Natural killer cell treated with Interleukin-12 subunit alpha and Interleukin-12 subunit beta and Interleukin-15 and Interleukin-18, amount 100 ng/mL, for 72 hours (primary cell): Measurements from ENCODE around the gene SLC45A2. TPM values are rescaled to one million over a fixed set of nuclear protein-coding genes. Genes with fewer than 3 reads are reported as not detected.
"Not testable (repeated sequence)": the region's sequence is repeated elsewhere in the genome, so short reads cannot be mapped to it uniquely, and the experiment has no call there.

Source experiments
- ATAC-seq, 2 donors: fragments of 150-1000 bp; cut with Tn5 transposase in 1 of 2; sonication (Bioruptor Pico), chemical (Tn5 transposase) in 1 of 2; 2 replicates each; pipeline ENCODE4 v1.10.0; 2021
- DNase-seq: peaks from one replicate; pipeline ENCODE4 v3.0.0; 2022; ENCODE audit warnings: low spot score
- H3K27ac Mint-ChIP-seq, 2 donors: 1 replicate in 1 of 2; 2 replicates in 1 of 2; pipeline ENCODE4 v1.8.0; 2022; ENCODE audit warnings: mixed read lengths in 2 of 2, mild to moderate bottlenecking in 1 of 2, moderate library complexity in 1 of 2
- H3K27me3 Mint-ChIP-seq, 2 donors: 1 replicate in 1 of 2; 2 replicates in 1 of 2; pipeline ENCODE4 v1.8.0; 2022; ENCODE audit warnings: mixed read lengths in 2 of 2
- H3K36me3 Mint-ChIP-seq: one replicate; pipeline ENCODE4 v1.8.0; 2022; ENCODE audit warnings: mixed read lengths
- H3K4me1 Mint-ChIP-seq, 2 donors: 1 replicate in 1 of 2; 2 replicates in 1 of 2; pipeline ENCODE4 v1.8.0; 2022; ENCODE audit warnings: low read depth in 2 of 2, mixed read lengths in 2 of 2, mild to moderate bottlenecking in 1 of 2
- H3K4me3 Mint-ChIP-seq: one replicate; pipeline ENCODE4 v1.8.0; 2022; ENCODE audit warnings: mixed read lengths
- H3K9me3 Mint-ChIP-seq: 2 replicates; pipeline ENCODE4 v1.8.0; 2022; ENCODE audit warnings: mixed read lengths
- total RNA-seq, 2 donors: library from RNA; stranded (reverse); gene quantifications; one replicate each; pipeline ENCODE4 v1.2.3, GENCODE V29; 2022

Gene SLC45A2
- total RNA-seq, 2 donors from 2014 or later: 0.56 TPM; not detected in 1

DNA sequence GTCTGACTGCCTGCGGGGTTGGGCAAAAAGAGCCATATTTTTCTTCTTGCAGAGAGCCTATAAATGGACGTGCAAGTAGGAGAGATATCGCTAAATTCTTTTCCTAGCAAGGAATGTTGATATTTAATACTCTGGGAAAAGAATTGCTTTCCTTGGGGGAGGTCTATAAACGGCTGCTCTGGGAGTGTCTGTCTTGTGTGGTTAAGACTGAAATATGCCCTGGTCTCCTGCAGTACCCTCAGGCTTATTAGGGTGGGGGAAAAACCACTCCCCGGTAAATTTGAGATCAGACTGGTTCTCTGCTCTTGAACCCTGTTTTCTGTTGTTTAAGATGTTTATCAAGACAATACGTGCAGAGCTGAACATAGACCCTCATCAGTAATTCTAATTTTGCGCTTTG, 78.2 kb downstream of the SLC45A2 start:
- not testable (repeated sequence) for ATAC-seq, H3K27ac Mint-ChIP-seq, H3K4me3 Mint-ChIP-seq, DNase-seq, H3K4me1 Mint-ChIP-seq
- peaks cover 15% of the 10 kb centered on the region for H3K9me3 Mint-ChIP-seq
- peaks cover 10% of the 10 kb centered on the region for H3K36me3 Mint-ChIP-seq
- H3K27me3 Mint-ChIP-seq: peaks cover 5 to 13% of the 10 kb centered on the region in 2 donors

DNA sequence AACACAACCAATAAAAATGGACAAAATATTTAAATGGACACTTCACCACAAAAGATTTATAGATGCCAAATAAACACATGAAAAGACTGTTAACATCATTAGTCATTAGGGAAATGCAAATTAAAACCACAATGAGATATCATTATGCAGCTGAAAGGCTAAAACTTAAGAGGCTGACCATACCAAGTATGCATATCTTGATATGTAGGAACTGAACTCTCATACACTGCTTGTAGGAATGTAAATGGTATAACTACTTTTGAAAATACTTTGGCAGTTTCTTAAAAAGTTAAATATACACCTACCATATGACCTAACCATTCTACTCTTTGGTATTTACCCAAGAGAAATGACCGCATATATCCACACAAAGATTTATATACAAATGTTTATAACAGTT, 79.1 kb downstream of the SLC45A2 start:
- no peaks in the 10 kb centered on the region for H3K4me1 Mint-ChIP-seq
- ATAC-seq (no peak), DNase-seq (no peak)
- H3K4me3 Mint-ChIP-seq: no peak overlapping the region
- no peak overlapping the region for H3K27ac Mint-ChIP-seq
- peaks cover 15% of the 10 kb centered on the region for H3K9me3 Mint-ChIP-seq
- peaks cover 10% of the 10 kb centered on the region for H3K36me3 Mint-ChIP-seq
- peaks cover 7 to 10% of the 10 kb centered on the region in 2 donors for H3K27me3 Mint-ChIP-seq

DNA sequence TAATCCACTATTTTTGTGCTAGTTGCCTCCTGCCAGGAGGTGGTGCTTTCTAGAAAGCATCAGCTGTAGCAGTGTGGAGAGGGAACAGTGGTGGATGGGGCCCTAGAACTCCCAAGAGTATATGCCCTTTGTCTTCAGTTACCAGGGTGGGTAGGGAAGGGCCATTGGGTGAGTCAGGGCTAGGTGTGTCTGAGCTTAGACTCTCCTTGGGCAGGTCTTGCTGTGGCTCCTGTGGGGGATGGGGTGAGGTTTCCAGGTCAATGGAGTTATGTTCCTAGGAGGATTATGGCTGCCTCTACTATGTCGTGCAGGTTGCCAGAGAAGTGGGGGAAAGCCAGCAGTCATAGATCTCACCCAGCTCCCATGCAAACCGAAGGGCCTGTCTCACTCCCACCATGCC, 81.4 kb downstream of the SLC45A2 start:
- Mint-ChIP-seq H3K27ac (no peak overlapping the region), H3K36me3 (peaks cover 10% of the 10 kb centered on the region), H3K27me3 (peaks cover 5 to 7% of the 10 kb centered on the region in 2 donors), H3K9me3 (peaks cover 10% of the 10 kb centered on the region), H3K4me1 (no peaks in the 10 kb centered on the region), H3K4me3 (no peak overlapping the region)
- ATAC-seq: no peak
- no peak for DNase-seq

DNA sequence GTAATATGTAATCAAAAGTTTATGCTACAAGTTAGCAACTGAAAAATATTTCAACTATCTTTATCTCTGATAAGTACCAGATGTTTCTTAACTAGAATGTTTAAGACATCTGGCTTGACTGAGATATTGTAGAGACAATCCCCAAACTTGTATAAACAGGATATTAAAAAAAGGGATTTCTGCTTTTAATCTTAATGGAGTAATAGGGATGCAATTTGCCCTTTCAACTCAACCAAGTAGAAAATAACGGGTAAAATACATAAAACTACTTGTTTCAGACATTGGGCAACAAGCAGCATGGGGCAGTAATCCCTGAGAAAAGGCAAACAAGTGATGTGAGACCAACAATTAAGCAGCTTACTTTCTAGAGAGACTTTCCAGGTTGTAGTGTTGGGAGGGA, 83.3 kb downstream of the SLC45A2 start:
- DNase-seq: no peak
- peaks cover 4% of the 10 kb centered on the region for H3K36me3 Mint-ChIP-seq
- H3K4me1 Mint-ChIP-seq: no peaks in the 10 kb centered on the region
- no peak overlapping the region for H3K27ac Mint-ChIP-seq
- peaks cover 14 to 20% of the 10 kb centered on the region in 2 donors for H3K27me3 Mint-ChIP-seq
- peaks cover 10% of the 10 kb centered on the region for H3K9me3 Mint-ChIP-seq
- H3K4me3 Mint-ChIP-seq: no peak overlapping the region
- no peak for ATAC-seq

Other genes starting within 250 kb of the SLC45A2 start
- gene ADAMTS12, start 92.7 kb downstream of the SLC45A2 start, total RNA-seq: not detected
- gene RXFP3, start 48.3 kb downstream of the SLC45A2 start, total RNA-seq: not detected
- gene AMACR, start 23.4 kb upstream of the SLC45A2 start, total RNA-seq: 1 to 10 TPM; 5.1 to 5.8 TPM
- gene C1QTNF3, start 58.5 kb upstream of the SLC45A2 start, total RNA-seq: 1 to 10 TPM; 3.2 to 4.6 TPM